Breast epithelium (tissue), 3 donors: ENCODE results near the gene KAT8.

Source experiments
- POLR2A ChIP-seq: fragments of 450-650 bp; IDR thresholded peaks from one replicate; pipeline ENCODE4 v1.6.1; 2016; ENCODE audit warnings: antibody characterized with exemption, mild to moderate bottlenecking, moderate library complexity
- POLR2AphosphoS5 ChIP-seq, 3 donors: sonication (generic); formaldehyde crosslinking; IDR thresholded peaks; one replicate each; pipeline ENCODE4 v1.6.1; 2017; ENCODE audit warnings: antibody characterized with exemption in 3 of 3

DNA sequence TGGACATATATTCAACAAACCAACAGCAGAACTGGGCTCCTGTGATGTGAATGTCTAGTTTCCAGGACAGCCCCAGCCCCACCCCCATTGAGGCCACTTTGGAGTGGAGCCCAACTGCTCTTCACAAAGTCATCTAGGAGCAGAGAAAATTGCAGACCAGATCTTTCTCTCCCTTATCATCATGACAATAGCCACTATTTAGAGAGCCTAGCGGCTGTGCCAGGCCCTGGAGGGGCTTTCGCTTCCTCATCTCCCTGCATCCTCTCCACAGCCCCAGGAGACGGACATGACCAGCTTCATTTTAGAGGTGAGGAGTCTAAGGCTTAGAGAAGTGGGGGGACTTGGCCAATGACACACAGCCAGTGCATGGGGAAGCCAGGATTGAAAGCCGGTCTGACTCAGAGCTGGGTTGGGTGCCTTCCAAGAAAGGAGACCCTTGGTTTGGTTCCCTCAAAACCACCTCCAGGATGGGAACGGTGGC lies 16.7 kb downstream of the KAT8 start:
- TF ChIP-seq POLR2AphosphoS5 (IDR thresholded peaks at IDR 0.05) (no peak), POLR2A (no peak)
